Endothelial cell of umbilical vein (primary cell): ENCODE results near the gene NR3C2. TPM values are rescaled to one million over a fixed set of nuclear protein-coding genes. Genes with fewer than 3 reads are reported as not detected.

Experiments
- BruUV-seq: library from RNA; stranded (reverse); fragments of 400-500 nt; replicated peaks from 2 replicates; lab custom pipeline; 2021; lab: Mats Ljungman, UMichigan
- CTCF ChIA-PET: fragments of 300-600, 350-600 bp; sonication (Branson Sonifier 250); formaldehyde crosslinking; loops from one replicate; lab custom pipeline; 2021; ENCODE audit warnings: antibody characterized with exemption, inconsistent platforms; lab: Charles Lee
- POLR2A ChIA-PET: fragments of 300-600, 350-600 bp; sonication (Branson Sonifier 250); formaldehyde crosslinking; loops from one replicate; lab custom pipeline; 2021; ENCODE audit warnings: antibody characterized with exemption, inconsistent platforms; lab: Charles Lee
- DNase-seq: peaks from one replicate; pipeline ENCODE4 v3.0.0-alpha.2; 2011; ENCODE audit warnings: low read depth, low spot score
- FAIRE-seq: peaks from 2 replicates; lab custom pipeline; 2011; peaks lifted over from hg19 to GRCh38; lab: Jason Lieb, UNC
- H2AFZ ChIP-seq: 2 replicates; pipeline ENCODE4 v1.6.0; 2012; ENCODE audit warnings: low read depth, low read length, control low read depth, inconsistent platforms
- H3K27ac ChIP-seq: 2 replicates; pipeline ENCODE4 v1.5.1; 2011; ENCODE audit warnings: low read depth, mild to moderate bottlenecking, control low read depth, low read length, moderate library complexity; ENCODE audit not compliant: insufficient read depth
- H3K27me3 ChIP-seq, 2 experiments: 2 replicates each; pipeline versions ENCODE4 v1.6.0 to v1.6.1; 2011; ENCODE audit warnings: low read length in 2 of 2, mixed read lengths in 1 of 2; ENCODE audit not compliant: control insufficient read depth in 2 of 2, insufficient read depth in 2 of 2
- H3K36me3 ChIP-seq, 2 experiments: 2 replicates in 1 of 2; 3 replicates in 1 of 2; pipeline ENCODE4 v1.5.1; 2011; ENCODE audit warnings: low read length in 2 of 2, mild to moderate bottlenecking in 1 of 2, moderate library complexity in 1 of 2; ENCODE audit not compliant: control insufficient read depth in 2 of 2, insufficient read depth in 2 of 2; ENCODE audit errors: extremely low read depth in 1 of 2
- H3K4me1 ChIP-seq: 3 replicates; pipeline ENCODE4 v1.5.1; 2011; ENCODE audit warnings: mild to moderate bottlenecking, low read length; ENCODE audit not compliant: control insufficient read depth, insufficient read depth; ENCODE audit errors: extremely low read depth
- H3K4me2 ChIP-seq: 2 replicates; pipeline ENCODE4 v1.6.1; 2011; ENCODE audit warnings: low read length, control low read depth, mixed read lengths; ENCODE audit not compliant: insufficient read depth
- H3K4me3 ChIP-seq, 3 experiments: fragments of 200-600 bp in 1 of 3; sonication (generic), shearing (Covaris generic) in 1 of 3; replicated peaks in 1 of 3; 2 replicates each; pipeline ENCODE4 v1.5.1; 2011 to 2016; ENCODE audit warnings: control low read depth in 3 of 3, low read length in 3 of 3, mild to moderate bottlenecking in 2 of 3, inconsistent platforms in 1 of 3, low read depth in 1 of 3, moderate library complexity in 1 of 3; ENCODE audit not compliant: insufficient read depth in 1 of 3
- H3K79me2 ChIP-seq: 2 replicates; pipeline ENCODE4 v1.6.0; 2012; ENCODE audit warnings: low read length, inconsistent platforms; ENCODE audit not compliant: control insufficient read depth, insufficient read depth
- H3K9ac ChIP-seq: replicated peaks from 2 replicates; pipeline ENCODE3; 2011; ENCODE audit warnings: low read length, control low read depth; ENCODE audit not compliant: insufficient read depth; ENCODE audit errors: extremely low read depth
- H3K9me1 ChIP-seq: replicated peaks from 3 replicates; pipeline ENCODE4 v1.6.0; 2011; ENCODE audit warnings: mild to moderate bottlenecking, low read length; ENCODE audit not compliant: control insufficient read depth, insufficient read depth; ENCODE audit errors: extremely low read depth
- H3K9me3 ChIP-seq: replicated peaks from 2 replicates; pipeline ENCODE4 v1.5.1; 2012; ENCODE audit warnings: low read length, inconsistent platforms; ENCODE audit not compliant: control insufficient read depth, insufficient read depth
- H4K20me1 ChIP-seq: replicated peaks from 2 replicates; pipeline ENCODE3; 2011; ENCODE audit warnings: mild to moderate bottlenecking, low read length; ENCODE audit not compliant: control insufficient read depth, insufficient read depth; ENCODE audit errors: extremely low read depth
- CTCF ChIP-seq, 2 donors: IDR thresholded peaks; 1 replicate in 1 of 2; 2 replicates in 1 of 2; pipeline ENCODE4 v1.5.1; 2011; ENCODE audit warnings: low read length in 2 of 2, mild to moderate bottlenecking in 2 of 2, moderate library complexity in 2 of 2, control low read depth in 1 of 2, inconsistent platforms in 1 of 2, low read depth in 1 of 2; ENCODE audit not compliant: insufficient read depth in 1 of 2; ENCODE audit errors: extremely low read depth in 1 of 2
- EZH2 ChIP-seq: IDR thresholded peaks from 2 replicates; pipeline ENCODE4 v1.6.1; 2012; ENCODE audit warnings: borderline replicate concordance, low read depth, mild to moderate bottlenecking, moderate library complexity, low read length, inconsistent platforms; ENCODE audit not compliant: severe bottlenecking
- FOS ChIP-seq: IDR thresholded peaks from 2 replicates; pipeline ENCODE4 v1.6.1; 2011; ENCODE audit warnings: mild to moderate bottlenecking, low read length, moderate library complexity, borderline replicate concordance; ENCODE audit not compliant: insufficient read depth
- GATA2 ChIP-seq: IDR thresholded peaks from 2 replicates; pipeline ENCODE4 v1.7.0; 2011; ENCODE audit warnings: low read depth, mild to moderate bottlenecking, moderate library complexity, mixed read lengths, low read length; ENCODE audit not compliant: insufficient read length, insufficient read depth
- JUN ChIP-seq: IDR thresholded peaks from 2 replicates; pipeline ENCODE4 v1.6.1; 2011; ENCODE audit warnings: borderline replicate concordance, low read depth; ENCODE audit not compliant: insufficient read length, insufficient read depth
- MAX ChIP-seq: IDR thresholded peaks from 2 replicates; pipeline ENCODE4 v1.6.1; 2011; ENCODE audit not compliant: insufficient read depth, insufficient read length
- MYC ChIP-seq: IDR thresholded peaks from one replicate; pipeline ENCODE4 v1.6.1; 2011; ENCODE audit warnings: mild to moderate bottlenecking, low read depth, low read length
- POLR2A ChIP-seq: IDR thresholded peaks from 2 replicates; pipeline ENCODE4 v1.6.1; 2012; ENCODE audit warnings: low read depth, mild to moderate bottlenecking, control low read depth, low read length
- POLR2AphosphoS5 ChIP-seq: IDR thresholded peaks from 2 replicates; pipeline ENCODE4 v1.6.1; 2012; ENCODE audit warnings: low read depth, mild to moderate bottlenecking, control low read depth, low read length, moderate library complexity; ENCODE audit not compliant: insufficient read depth
- dilution Hi-C: fragments of 300-500 bp; cut with MboI; formaldehyde crosslinking; loops from one replicate; pipeline ENCODE4 v1.15.0; 2019; ENCODE audit warnings: low sequenced_read_pairs; ENCODE audit not compliant: extremely low pct_ligation_motif_present
- intact Hi-C: fragments of 100-400 bp; cut with micrococcal nuclease; formaldehyde crosslinking; loops from one replicate; pipeline ENCODE4 v1.10.0; 2022
- polyA plus RNA-seq, 4 experiments: library from polyadenylated mRNA; depleted of rRNA in 3 of 4; stranded (reverse) in 3 of 4; unstranded in 1 of 4; fragments of >200 nt; gene quantifications; 2 replicates each; pipeline versions ENCODE4 v1.2.1 to v1.2.3, GENCODE V29; 2011 to 2012; ENCODE audit warnings: missing spikeins in 1 of 4
- total RNA-seq: library from RNA; stranded (reverse); gene quantifications from 2 replicates; pipeline ENCODE4 v1.2.3, GENCODE V29; 2021

The NR3C2 gene
- total and polyA plus RNA-seq, 2 donors (not counting 3 experiments of a cell fraction or from before 2014, with no cell fraction given), result 4.8 to 16.4 TPM

DNA sequence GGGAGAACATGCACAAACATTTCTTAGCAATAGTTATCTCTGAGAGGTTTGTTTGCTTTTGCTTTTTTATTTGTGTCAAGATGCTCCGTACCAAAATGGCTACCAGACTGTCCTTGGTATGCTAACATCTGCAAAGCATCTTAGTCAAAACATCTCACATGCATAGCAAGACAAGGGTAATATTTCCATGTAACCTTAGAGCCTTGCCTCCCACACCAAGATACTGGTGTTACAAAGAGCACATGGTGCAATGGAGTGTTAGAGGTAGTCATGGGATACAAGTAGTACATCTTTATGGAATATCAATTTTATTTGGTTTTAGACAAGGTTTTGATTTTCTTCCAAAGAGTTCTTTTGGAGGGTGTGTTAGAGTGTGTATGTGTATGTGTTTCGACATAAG lies 109.7 kb downstream of the NR3C2 start:
- Histone ChIP-seq H2AFZ (no peak overlapping the region), H4K20me1 (no peaks in the 10 kb centered on the region), H3K9me3 (no peaks in the 10 kb centered on the region), H3K27ac (no peak overlapping the region), H3K9me1 (no peaks in the 10 kb centered on the region), H3K79me2 (no peaks in the 10 kb centered on the region), H3K27me3 (no peaks in the 10 kb centered on the region), H3K4me3 (no peak overlapping the region), H3K4me2 (no peak overlapping the region), H3K36me3 (no peaks in the 10 kb centered on the region), H3K4me1 (no peaks in the 10 kb centered on the region), H3K9ac (no peak overlapping the region)
- no peak for FAIRE-seq
- intact Hi-C loops, result no loop called here
- dilution Hi-C loops, result no loop called here
- TF ChIP-seq POLR2AphosphoS5 (no peak), GATA2 (no peak), MAX (no peak), CTCF (IDR thresholded peaks at IDR 0.05; ENCODE audit: extremely low read depth in 1 of 2, insufficient read depth in 1 of 2, low read depth in 1 of 2, low read length in 2 of 2) (no peak), FOS (no peak)
- ChIA-PET POLR2A (no interaction called here), CTCF (no interaction called here)
- DNase-seq, result no peak
- BruUV-seq, result no TSS peak

- no peaks in the 10 kb centered on the region for H3K9me1 ChIP-seq
- BruUV-seq, result no TSS peak
- dilution Hi-C loops (no loop called here), intact Hi-C loops (no loop called here)
- H3K27ac ChIP-seq, result no peak overlapping the region
- no peaks in the 10 kb centered on the region for H3K27me3 ChIP-seq
- TF ChIP-seq FOS, result no peak
- TF ChIP-seq POLR2A, result no peak
- no peak for TF ChIP-seq CTCF (IDR thresholded peaks at IDR 0.05; ENCODE audit: extremely low read depth in 1 of 2, insufficient read depth in 1 of 2, low read depth in 1 of 2, low read length in 2 of 2)
- no peak for TF ChIP-seq JUN
- no peak for TF ChIP-seq EZH2
- TF ChIP-seq MAX, result no peak
- no peak for TF ChIP-seq POLR2AphosphoS5
- no peak for TF ChIP-seq GATA2
- no peak for TF ChIP-seq MYC
- no peak overlapping the region for H3K4me2 ChIP-seq
- no peaks in the 10 kb centered on the region for H3K79me2 ChIP-seq
- DNase-seq (no peak), FAIRE-seq (no peak)
- no peak overlapping the region for H3K9ac ChIP-seq
- no peaks in the 10 kb centered on the region for H3K4me1 ChIP-seq
- CTCF ChIA-PET, result no interaction called here
- H3K36me3 ChIP-seq, result no peaks in the 10 kb centered on the region
- no peaks in the 10 kb centered on the region for H4K20me1 ChIP-seq
- H3K9me3 ChIP-seq, result no peaks in the 10 kb centered on the region
- H3K4me3 ChIP-seq, result no peak overlapping the region
- POLR2A ChIA-PET, result no interaction called here
- no peak overlapping the region for H2AFZ ChIP-seq
Observed at GRCh38 chr4:148330724-148331123, 111.5 kb downstream of the NR3C2 start.
